D721Med (cell line): ENCODE measurements around the gene FCRL2.
A peak's percentile ranks its signal among the peaks of the same experiment; 100 is the strongest.
"Not testable (repeated sequence)": the region's sequence is repeated elsewhere in the genome, so short reads cannot be mapped to it uniquely, and the experiment has no call there.

Source experiments
- DNase-seq: peaks from one replicate; pipeline ENCODE4 v3.0.0; 2011; ENCODE audit warnings: low spot score; ENCODE audit not compliant: insufficient read length
- FAIRE-seq: peaks from 2 replicates; lab custom pipeline; 2011; peaks lifted over from hg19 to GRCh38; lab: Jason Lieb, UNC
- TF ChIP-seq, protein P1 (sequence below): IDR thresholded peaks from 2 replicates; pipeline ENCODE4 v1.5.1; 2012; ENCODE audit warnings: mild to moderate bottlenecking, control low read depth; ENCODE audit not compliant: insufficient read depth; ENCODE audit errors: missing control alignments

The FCRL2 gene

DNA sequence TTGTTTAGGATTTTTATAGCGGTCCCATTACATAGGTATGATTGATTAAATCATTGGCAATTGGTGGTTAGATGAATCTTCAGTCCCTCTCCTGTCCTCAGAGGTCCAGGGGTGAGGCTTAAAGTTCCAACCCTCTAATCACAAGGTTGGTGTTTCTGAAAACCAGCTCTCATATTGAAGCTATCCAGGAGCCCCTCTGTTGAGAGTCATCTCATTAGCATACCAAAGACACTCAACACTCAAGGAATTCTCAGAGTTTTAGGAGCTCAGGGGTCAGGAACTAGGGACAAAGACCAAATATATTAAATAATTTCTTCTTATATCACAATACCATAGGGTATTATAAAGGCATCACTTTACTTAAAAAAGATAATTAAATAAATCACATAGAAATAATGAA, 23.3 kb downstream of the FCRL2 start:
- FAIRE-seq (no peak), DNase-seq (no peak)
- TF ChIP-seq, protein P1, sequence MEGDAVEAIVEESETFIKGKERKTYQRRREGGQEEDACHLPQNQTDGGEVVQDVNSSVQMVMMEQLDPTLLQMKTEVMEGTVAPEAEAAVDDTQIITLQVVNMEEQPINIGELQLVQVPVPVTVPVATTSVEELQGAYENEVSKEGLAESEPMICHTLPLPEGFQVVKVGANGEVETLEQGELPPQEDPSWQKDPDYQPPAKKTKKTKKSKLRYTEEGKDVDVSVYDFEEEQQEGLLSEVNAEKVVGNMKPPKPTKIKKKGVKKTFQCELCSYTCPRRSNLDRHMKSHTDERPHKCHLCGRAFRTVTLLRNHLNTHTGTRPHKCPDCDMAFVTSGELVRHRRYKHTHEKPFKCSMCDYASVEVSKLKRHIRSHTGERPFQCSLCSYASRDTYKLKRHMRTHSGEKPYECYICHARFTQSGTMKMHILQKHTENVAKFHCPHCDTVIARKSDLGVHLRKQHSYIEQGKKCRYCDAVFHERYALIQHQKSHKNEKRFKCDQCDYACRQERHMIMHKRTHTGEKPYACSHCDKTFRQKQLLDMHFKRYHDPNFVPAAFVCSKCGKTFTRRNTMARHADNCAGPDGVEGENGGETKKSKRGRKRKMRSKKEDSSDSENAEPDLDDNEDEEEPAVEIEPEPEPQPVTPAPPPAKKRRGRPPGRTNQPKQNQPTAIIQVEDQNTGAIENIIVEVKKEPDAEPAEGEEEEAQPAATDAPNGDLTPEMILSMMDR: no peak

DNA sequence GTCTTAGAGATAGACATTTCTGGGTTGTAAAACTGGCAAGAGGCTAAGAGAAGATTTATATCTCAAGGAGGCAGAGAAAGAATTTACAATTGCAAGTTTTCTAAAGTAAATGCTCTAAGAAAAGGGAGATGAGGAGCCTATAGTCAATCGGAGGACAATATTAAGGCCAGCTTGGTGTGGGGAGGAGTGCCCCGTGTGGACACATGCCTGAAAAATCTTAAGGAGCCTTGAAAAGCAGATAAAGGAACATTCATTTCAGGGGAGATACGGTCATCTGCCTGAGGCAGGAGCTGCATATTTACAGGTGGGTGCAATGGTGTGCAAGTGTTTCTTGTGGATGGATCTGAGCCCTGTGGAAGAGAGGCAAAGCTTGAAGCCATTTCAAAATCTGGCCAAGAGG, 25.6 kb downstream of the FCRL2 start:
- TF ChIP-seq, protein P1: no peak

DNA sequence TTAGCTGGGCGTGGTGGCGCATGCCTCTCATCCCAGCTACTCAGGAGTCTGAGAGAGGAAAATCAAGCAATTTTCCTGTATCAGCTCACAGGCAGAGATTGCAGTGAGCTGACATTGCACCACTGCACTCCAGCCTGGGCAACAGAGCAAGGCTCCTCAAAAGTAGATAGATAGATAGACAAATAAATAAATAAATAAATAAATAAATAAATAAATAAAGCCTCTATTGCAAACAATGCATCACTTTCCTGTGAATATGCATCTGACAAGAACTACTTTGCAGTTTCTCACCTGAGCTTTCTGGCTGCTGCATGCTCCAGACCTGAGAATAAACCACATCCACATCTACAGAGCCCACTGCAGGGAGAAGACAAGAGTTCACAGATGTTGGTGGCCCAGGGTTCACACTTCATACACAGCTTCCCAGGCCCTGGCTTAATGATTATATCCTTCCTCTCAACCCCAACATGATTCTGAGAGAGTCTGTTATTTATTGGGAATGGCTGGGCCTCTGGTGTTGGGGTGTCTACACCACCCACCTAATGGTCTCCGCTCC, 28.6 kb downstream of the FCRL2 start:
- DNase-seq (no peak), FAIRE-seq (no peak)

More for the DNA sequence above, 25.6 kb downstream of the FCRL2 start:
- no peak for FAIRE-seq
- no peak for DNase-seq

DNA sequence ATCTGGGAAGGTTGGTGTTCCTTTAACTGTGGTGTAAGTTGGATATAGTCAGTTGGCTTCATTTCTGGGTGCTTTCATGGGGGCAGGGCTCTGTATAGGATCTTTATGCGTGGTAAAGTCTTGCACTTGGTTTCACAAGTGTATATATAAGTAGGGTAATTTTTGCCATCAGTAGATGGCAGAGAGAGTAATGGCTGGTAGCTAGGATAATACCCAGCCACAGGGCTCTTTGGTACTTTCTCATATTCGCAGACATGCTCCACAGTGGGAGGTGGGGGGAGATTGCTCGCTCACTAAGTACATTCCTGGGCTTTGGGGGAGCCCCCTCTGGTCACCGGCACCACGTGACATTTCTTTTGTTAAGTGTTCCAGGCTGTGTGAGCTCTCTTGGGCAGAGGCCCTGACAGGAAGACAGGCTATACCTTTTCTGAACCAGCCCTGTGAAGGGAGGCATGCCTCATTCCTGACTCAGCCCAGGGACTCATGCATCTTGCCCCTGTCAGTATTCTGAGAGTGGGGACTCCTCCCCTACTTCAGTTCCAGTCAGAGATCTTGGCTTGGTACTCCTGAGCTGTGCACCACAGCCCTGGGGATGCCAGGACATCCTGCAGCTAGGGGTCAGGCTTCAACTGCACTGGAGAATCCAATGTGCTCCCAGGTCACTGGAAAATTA, 37.6 kb downstream of the FCRL2 start:
- FAIRE-seq (no peak), DNase-seq (no peak)
- TF ChIP-seq, protein P1: no peak

More for the DNA sequence above, 28.6 kb downstream of the FCRL2 start:
- TF ChIP-seq, protein P1: no peak

DNA sequence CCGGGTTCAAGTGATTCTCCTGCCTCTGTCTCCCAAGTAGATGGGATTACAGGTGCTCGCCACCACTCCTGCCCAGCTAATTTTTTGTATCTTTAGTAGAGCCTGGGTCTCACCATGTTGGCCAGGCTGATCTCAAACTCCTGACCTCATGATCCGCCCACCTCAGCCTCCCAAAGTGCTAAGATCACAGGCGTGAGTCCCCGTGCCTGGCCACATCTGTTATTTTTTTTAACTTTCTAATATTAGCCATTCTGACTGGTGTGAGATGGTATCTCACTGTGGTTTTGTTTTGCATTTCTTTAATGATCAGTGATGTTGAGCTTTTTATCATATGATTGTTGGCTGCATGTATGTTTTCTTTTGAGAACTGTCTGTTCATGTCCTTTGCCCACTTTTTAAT, 40.9 kb downstream of the FCRL2 start:
- DNase-seq, FAIRE-seq: not testable (repeated sequence)

DNA sequence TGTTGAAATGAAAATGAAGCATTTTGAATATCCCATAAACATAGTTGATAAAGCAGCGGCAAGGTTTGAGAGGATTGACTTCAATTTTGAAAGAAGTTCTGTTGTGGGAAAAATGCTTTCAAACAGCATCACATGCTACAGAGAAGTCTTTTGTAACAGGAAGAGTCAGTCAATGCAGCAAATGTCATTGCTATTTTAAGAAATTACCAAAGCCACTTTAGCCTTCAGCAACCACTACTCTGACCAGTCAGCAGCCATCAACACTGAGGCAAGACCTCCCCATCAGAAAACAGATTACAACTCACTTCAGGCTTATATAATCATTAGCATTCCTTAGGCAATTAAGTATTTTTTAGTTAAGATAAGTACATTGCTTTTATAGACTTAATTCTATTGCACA, 42.6 kb downstream of the FCRL2 start:
- FAIRE-seq (peak; percentile 41), DNase-seq (no peak)
- TF ChIP-seq, protein P1: no peak

DNA sequence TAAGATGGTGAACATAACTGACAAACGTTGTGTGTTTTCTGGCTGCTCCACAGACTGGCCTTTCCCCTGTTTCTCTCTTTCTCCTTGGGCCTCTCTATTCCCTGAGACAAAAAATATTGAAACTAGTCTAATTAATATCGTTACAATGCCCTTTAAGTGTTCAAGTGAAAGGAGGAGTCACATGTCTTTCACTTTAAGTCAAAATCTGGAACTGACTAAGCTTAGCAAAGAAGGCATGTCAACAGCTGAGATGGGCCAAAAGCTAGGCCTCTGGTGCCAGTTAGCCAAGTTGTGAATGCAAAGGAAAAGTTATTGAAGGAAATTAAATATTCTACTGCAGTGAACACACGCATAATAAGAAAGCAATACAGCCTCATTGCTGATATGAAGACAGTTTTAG, 44.2 kb downstream of the FCRL2 start:
- FAIRE-seq: no peak
- TF ChIP-seq, protein P1: no peak

More for the DNA sequence above, 44.2 kb downstream of the FCRL2 start:
- DNase-seq: no peak
